Activated CD8-positive, alpha-beta memory T cell treated with anti-CD3 and anti-CD28 coated beads for 4 hours (primary cell): ENCODE measurements around the gene ACAT1.
"Not testable (repeated sequence)": the region's sequence is repeated elsewhere in the genome, so short reads cannot be mapped to it uniquely, and the experiment has no call there.

Source experiments
- DNase-seq, 2 donors: peaks; one replicate each; pipeline ENCODE4 v3.0.0-alpha.2; 2020; ENCODE audit warnings: low read depth in 2 of 2

Gene ACAT1

DNA sequence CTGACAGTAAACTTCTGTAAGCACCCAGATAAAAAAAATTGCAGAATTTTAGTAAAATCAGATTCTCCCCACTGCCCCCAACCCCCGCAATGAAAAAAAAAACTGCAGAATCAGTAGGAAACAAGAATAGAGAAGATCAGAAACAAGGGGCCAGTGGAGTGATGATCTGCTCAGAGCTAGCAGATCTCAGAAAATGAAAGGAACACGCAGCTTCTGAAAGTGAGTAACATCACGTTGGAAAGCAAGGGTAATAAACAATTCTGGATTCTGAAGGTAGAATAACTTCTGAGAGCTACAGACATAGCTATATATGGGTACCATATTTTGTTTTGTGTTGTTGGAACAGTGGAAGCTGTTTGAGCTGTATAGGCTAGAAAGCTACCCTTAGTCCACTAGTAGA lies 23.2 kb downstream of the ACAT1 start:
- no peak for DNase-seq

DNA sequence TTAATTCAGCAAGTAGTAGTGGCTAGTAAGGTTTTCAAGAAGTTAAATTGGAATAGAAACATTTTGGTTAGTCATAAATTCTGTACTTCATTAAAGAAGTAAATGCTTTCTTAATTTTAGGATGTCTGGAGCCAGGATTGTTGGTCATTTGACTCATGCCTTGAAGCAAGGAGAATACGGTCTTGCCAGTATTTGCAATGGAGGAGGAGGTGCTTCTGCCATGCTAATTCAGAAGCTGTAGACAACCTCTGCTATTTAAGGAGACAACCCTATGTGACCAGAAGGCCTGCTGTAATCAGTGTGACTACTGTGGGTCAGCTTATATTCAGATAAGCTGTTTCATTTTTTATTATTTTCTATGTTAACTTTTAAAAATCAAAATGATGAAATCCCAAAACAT lies 25.8 kb downstream of the ACAT1 start:
- DNase-seq, result no peak

DNA sequence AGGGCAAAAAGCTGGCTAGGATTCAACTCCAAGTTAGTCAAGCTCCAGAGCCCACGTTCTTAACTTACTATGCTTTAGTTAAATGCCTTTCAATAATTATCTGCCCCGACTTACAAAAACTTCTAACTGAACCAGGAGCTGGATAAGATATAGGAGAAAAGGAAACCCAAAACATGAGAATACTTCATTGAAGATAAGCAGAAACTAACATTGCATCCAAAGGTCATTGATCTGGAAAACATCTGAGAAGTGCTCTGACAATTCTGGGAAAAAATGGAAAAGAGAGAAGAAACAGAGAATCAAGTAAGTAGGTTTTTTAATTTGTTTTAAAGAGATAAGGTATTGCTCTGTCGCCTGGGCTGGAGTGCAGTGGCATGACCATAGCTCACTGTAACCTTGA lies 27.2 kb downstream of the ACAT1 start:
- DNase-seq, result no peak

DNA sequence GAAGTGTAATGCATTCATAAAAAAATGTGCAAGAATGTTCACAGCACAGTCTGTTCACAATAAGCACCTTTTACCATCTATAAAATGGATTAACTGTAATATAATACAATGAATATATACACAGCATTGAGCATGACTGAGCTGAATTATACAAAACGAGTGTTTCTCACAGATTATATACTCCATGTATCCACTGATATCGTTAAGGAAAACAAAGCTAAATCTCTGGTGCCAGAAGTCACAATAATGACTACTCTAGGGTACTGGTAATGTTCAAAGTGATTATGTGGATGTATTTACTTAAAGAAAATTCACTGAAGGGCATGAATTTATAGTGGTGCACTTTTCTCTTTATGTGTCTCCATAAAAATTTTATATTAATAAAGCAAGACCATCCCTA lies 33.2 kb downstream of the ACAT1 start:
- no peak for DNase-seq

DNA sequence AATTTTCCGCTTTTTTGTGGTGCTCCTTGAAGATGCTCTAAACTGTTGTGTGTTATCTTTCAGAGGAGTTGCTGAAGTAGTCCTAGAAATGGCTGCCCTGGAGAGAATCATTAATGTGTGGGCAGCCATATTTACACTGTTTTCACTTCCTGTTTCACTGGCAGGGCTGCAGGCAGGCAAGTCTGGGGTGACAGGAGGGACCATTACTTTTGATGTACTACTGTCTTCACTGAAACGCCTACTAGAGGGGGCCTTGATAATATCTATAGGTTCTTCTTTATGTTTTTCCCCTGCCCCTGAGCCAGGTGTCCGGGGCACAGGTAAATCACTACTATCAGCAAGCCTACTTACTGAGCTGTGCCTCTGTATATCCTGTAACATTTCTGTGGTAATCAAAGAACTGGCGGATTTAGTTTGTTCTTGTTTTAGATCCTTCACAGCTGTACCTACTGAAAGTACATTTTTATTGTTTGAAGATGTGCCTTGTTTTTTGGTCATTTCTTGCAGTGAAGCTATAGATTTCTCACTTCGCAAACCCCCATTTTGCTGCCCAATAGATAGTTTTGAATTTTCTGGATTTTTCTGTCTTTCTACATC lies 39.7 kb downstream of the ACAT1 start:
- no peak for DNase-seq

DNA sequence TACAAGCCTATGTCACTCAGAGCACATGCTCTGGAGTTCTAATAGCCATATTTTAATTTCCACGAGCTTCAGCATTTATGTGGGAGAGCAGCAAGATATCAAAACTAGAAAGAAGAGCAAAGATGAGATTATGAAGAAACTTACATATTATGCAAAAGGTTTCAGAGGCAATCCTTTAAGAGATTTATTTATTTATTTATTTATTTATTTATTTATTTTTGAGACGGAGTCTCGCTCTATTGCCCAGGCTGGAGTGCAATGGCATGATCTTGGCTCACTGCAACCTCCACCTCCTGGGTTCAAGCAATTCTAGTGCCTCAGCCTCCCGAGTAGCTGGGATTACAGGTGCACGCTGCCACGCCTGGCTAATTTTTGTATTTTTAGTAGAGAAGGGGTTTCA lies 41.5 kb downstream of the ACAT1 start:
- not testable (repeated sequence) for DNase-seq

DNA sequence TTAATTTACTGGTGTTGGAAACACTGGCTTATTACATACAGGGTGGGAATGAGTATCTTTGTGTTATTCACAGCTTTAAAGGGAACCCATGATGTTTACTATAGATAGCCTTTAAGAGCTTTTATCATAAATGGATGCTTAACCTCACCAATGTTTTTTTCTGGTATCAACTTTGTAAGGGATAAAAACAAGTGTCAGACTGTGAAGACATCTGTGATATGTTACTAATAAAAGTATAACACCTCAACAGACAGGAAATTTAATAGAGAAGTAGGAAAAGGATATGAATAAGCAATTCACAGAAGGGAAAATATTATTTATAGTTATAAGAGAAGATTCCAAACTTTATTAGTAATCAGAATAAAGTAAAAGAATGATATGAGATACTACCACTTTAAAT lies 46.3 kb downstream of the ACAT1 start:
- no peak for DNase-seq

DNA sequence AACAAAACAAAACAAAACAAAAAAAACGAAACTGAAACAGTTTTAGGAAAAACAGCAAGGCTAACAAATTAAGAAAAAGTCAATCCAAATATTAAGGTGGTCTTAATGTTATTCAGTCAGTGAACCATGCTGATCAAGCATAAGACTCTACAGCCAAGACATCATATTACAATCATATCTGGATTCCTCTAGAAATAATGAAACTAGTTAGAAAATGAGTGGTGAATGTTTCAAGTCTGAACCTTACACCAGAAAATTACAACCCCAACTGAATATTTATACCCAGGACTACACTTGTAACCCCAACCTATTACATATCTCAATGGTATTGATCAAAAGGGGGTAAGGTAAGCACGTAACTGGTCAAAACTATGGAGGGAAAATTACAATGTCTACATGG lies 48.8 kb downstream of the ACAT1 start:
- DNase-seq, result no peak

DNA sequence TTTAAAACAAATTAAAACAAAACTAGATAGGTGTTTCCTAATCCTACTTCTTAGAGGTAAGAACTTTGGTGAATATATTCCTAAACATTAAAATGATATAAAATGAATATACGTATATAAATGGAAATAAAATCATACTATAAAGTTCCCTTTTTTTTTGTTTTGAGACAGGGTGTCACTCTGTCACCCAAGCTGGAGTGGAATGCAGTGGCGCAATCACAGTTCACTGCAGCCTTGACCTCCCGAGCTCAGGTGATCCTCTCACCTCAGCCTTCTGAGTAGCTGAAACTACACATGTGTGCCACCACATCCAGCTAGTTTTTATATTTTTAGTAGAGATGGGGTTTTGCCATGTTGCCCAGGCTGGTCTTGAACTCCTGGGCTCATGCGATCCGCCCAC lies 56.2 kb downstream of the ACAT1 start:
- DNase-seq, result no peak

DNA sequence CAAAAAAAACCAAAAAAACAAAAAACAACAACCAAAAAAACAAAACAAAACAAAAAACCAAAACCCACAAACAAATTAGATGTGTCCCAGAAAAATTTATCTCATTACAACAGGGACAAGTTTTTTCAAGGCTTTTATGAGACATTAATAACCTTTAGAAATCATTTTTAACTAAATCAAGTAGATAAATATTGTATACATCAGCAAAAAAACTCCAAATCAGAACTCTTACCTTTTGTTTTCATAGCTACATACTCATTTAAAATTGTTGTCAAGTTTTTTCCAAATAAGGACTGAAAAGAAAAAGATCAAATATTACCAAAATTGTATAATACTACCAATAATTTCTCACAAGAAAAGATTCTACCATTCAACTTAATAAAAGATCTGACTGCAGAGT lies 72.4 kb downstream of the ACAT1 start:
- no peak for DNase-seq

DNA sequence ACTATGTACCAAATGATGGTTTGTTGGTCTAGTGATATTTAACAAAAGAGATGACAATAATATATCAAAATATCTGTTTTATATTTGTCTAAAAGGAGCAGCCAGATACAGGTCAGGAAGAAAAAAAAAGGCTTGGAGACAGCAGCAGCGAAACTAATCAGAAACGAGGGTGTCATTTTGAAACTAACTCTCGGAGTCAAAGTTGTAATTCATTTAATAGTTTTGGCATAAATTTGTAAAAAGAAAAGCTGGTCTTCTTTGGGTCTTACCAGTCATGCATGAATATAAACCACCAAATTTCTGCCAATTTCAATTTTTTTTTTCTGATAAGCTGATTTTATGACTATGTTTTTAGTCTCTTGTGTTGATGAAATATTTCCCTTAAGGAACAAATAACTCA lies 75.5 kb downstream of the ACAT1 start:
- DNase-seq, result no peak
